Ishikawa (cell line): ENCODE results near the gene GALNT10.

Source experiments
- CEBPB ChIP-seq: IDR thresholded peaks from 2 replicates; pipeline ENCODE4 v1.6.1; 2012
- EGR1 ChIP-seq: IDR thresholded peaks from 2 replicates; pipeline ENCODE4 v1.6.1; 2012
- EP300 ChIP-seq: IDR thresholded peaks from 2 replicates; pipeline ENCODE4 v1.6.1; 2012; ENCODE audit warnings: borderline replicate concordance
- NFIC ChIP-seq: IDR thresholded peaks from 2 replicates; pipeline ENCODE4 v1.6.1; 2012
- RAD21 ChIP-seq: IDR thresholded peaks from 2 replicates; pipeline ENCODE4 v1.6.1; 2012; ENCODE audit warnings: low read depth
- TAF1 ChIP-seq: IDR thresholded peaks from 2 replicates; pipeline ENCODE4 v1.6.1; 2012; ENCODE audit warnings: low read depth, mild to moderate bottlenecking
- TF ChIP-seq, protein P1 (sequence below): IDR thresholded peaks from 2 replicates; pipeline ENCODE4 v1.6.1; 2012

DNA sequence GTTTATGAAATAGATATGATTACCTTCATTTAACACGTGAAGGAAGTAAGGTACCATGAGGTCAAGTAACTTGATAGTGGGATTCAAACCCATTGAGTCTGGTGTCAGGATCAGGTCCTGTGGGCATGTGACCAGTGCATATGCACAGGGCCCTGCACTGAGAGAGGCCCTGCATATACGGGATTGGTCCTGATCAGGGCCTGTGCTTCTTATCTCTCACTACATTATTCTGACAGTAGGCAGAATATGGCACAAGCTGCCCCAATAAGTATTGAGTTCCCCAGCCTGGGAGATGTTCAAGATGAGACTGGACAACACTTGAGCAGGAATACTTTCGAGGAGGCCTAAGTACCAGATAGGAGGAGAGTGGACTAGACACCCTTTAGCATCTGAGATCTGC, 44.0 kb downstream of the GALNT10 start:
- TF ChIP-seq EP300 (no peak), CEBPB (no peak), NFIC (no peak), TAF1 (no peak), RAD21 (no peak), EGR1 (no peak)
- TF ChIP-seq, protein P1, sequence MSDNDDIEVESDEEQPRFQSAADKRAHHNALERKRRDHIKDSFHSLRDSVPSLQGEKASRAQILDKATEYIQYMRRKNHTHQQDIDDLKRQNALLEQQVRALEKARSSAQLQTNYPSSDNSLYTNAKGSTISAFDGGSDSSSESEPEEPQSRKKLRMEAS, result no peak
